Neutrophil (primary cell): ENCODE measurements around the gene CTAG1B.
"Not testable (repeated sequence)": the region's sequence is repeated elsewhere in the genome, so short reads cannot be mapped to it uniquely, and the experiment has no call there.

Experiments used
- H3K27ac ChIP-seq: fragments of 200-600 bp; sonication (generic); 2 replicates; pipeline ENCODE4 v1.5.1; 2016; ENCODE audit warnings: mild to moderate bottlenecking, moderate library complexity
- H3K27me3 ChIP-seq: fragments of 200-600 bp; sonication (generic); 2 replicates; pipeline ENCODE4 v1.6.0; 2016; ENCODE audit warnings: mild to moderate bottlenecking
- H3K36me3 ChIP-seq: fragments of 200-600 bp; sonication (generic); 2 replicates; pipeline ENCODE4 v1.5.1; 2017
- H3K4me1 ChIP-seq, 2 experiments: fragments of 200-600 bp in 1 of 2; sonication (generic) in 1 of 2; 1 replicate in 1 of 2; 2 replicates in 1 of 2; pipeline versions ENCODE4 v1.5.1 to v1.6.1; 2013 to 2016; ENCODE audit warnings: low read depth in 1 of 2, low read length in 1 of 2, mild to moderate bottlenecking in 1 of 2, moderate library complexity in 1 of 2; ENCODE audit not compliant: control insufficient read depth in 1 of 2, insufficient read depth in 1 of 2
- H3K4me3 ChIP-seq, 2 experiments: fragments of 200-600 bp in 1 of 2; sonication (generic) in 1 of 2; 1 replicate in 1 of 2; 2 replicates in 1 of 2; pipeline ENCODE4 v1.5.1; 2013 to 2016; ENCODE audit warnings: low read depth in 1 of 2, low read length in 1 of 2, mild to moderate bottlenecking in 1 of 2, moderate library complexity in 1 of 2
- H3K9me3 ChIP-seq: fragments of 200-600 bp; sonication (generic); 2 replicates; pipeline ENCODE4 v1.5.1; 2016
- CTCF ChIP-seq: fragments of 200-600 bp; sonication (generic); IDR thresholded peaks from 2 replicates; pipeline ENCODE4 v1.5.1; 2016; ENCODE audit warnings: antibody characterized with exemption

CTAG1B gene

GRCh38 chrX:154619182-154619581 lies at the start of gene CTAG1B:
TSS of gene CTAG1B (minus strand) at chrX:154619282. CDS start at chrX:154619218, 64 bp downstream.
- H3K27ac ChIP-seq, H3K36me3 ChIP-seq, H3K27me3 ChIP-seq, H3K9me3 ChIP-seq, H3K4me3 ChIP-seq, H3K4me1 ChIP-seq: not testable (repeated sequence)

- no peaks in the 10 kb centered on the region for H3K9me3 ChIP-seq
- H3K36me3 ChIP-seq: no peaks in the 10 kb centered on the region
- H3K27ac ChIP-seq: no peak overlapping the region
- H3K27me3 ChIP-seq: no peaks in the 10 kb centered on the region
- no peaks in the 10 kb centered on the region for H3K4me1 ChIP-seq
- TF ChIP-seq CTCF: no peak
- no peak overlapping the region for H3K4me3 ChIP-seq
Observed at GRCh38 chrX:154661899-154662298, 42.8 kb upstream of the CTAG1B start.

GRCh38 chrX:154661170-154661569 lies 42.1 kb upstream of the CTAG1B start:
- H3K27me3 ChIP-seq: no peaks in the 10 kb centered on the region
- no peak overlapping the region for H3K4me3 ChIP-seq
- H3K27ac ChIP-seq: no peak overlapping the region
- no peaks in the 10 kb centered on the region for H3K36me3 ChIP-seq
- TF ChIP-seq CTCF: no peak
- H3K9me3 ChIP-seq: no peaks in the 10 kb centered on the region
- no peaks in the 10 kb centered on the region for H3K4me1 ChIP-seq

- no peaks in the 10 kb centered on the region for H3K36me3 ChIP-seq
- H3K27ac ChIP-seq: no peak overlapping the region
- no peak for TF ChIP-seq CTCF
- H3K27me3 ChIP-seq: no peaks in the 10 kb centered on the region
- H3K4me1 ChIP-seq: no peaks in the 10 kb centered on the region
- H3K9me3 ChIP-seq: no peaks in the 10 kb centered on the region
- H3K4me3 ChIP-seq: no peak overlapping the region
Observed at GRCh38 chrX:154660541-154660940, 41.5 kb upstream of the CTAG1B start.

GRCh38 chrX:154658957-154659356 lies 39.9 kb upstream of the CTAG1B start:
- TF ChIP-seq CTCF: no peak
- no peaks in the 10 kb centered on the region for H3K36me3 ChIP-seq
- H3K9me3 ChIP-seq: no peaks in the 10 kb centered on the region
- no peaks in the 10 kb centered on the region for H3K27me3 ChIP-seq
- H3K4me1 ChIP-seq: no peaks in the 10 kb centered on the region
- H3K4me3 ChIP-seq: no peak overlapping the region
- no peak overlapping the region for H3K27ac ChIP-seq

GRCh38 chrX:154658187-154658586 lies 39.1 kb upstream of the CTAG1B start:
- no peak overlapping the region for H3K27ac ChIP-seq
- no peaks in the 10 kb centered on the region for H3K9me3 ChIP-seq
- H3K36me3 ChIP-seq: no peaks in the 10 kb centered on the region
- no peak for TF ChIP-seq CTCF
- H3K27me3 ChIP-seq: no peaks in the 10 kb centered on the region
- H3K4me3 ChIP-seq: no peak overlapping the region
- H3K4me1 ChIP-seq: no peaks in the 10 kb centered on the region
